ENCODE data around the gene ANO7. TPM values are rescaled to one million over a fixed set of nuclear protein-coding genes. Genes with fewer than 3 reads are reported as not detected.

The ANO7 gene
- total RNA-seq, 1 experiment from 2014 or later, result 0.84 TPM

DNA sequence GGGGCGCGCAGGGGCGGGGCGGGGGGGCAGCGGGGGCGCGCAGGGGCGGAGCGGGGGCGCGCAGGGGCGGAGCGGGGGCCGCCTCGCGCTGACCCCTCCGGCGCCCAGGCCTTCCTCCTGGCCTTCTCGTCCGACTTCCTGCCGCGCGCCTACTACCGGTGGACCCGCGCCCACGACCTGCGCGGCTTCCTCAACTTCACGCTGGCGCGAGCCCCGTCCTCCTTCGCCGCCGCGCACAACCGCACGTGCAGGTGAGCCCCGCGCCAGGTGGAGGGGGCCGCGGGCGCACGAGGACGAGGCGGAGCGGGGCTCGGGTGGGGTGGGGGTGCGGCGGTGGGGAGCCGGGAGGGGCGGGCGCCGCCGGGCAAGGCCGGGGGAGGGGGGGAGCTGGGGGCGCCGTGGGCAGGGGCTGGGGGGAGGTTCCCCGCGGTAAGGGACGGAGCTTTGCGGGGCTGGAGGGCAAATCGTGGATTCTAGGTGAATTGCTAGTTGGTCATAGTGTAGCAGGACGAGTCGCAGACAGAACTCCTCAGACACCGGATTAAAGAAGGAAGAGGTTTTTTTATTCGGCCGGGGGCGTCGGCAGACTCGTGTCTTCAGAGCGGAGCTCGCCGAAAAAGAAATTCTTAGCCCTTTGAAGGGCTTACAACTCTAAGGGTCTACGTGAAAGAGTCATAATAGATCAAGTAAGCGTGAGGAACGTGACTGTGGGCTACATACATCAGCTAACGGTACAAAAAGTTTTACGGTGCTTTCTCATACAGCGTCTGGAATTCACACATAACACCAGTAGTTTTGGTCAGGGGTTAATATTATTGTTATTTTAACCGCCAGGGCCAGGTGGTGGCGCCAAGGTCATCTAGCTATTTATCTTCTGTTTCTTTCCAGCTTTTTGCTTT is 29.9 kb downstream of the ANO7 start:
- ChIA-PET CTCF (interaction anchor here (0.8 kb wide), 1 partner anchor 304 kb away, joined by 3 read pairs; no protein-coding TSS in a partner anchor), RAD21 (ENCODE audit: low non-redundant PET in 1 of 2, low total read pairs in 2 of 2, uncharacterized antibody in 2 of 2, unreplicated experiment in 2 of 2) (interaction anchor here in 1 of 2 experiments (0.6 kb wide), 1 partner anchor 83 kb away, joined by 3 read pairs; no protein-coding TSS in a partner anchor), POLR2A (interaction anchor here (0.6 kb wide), 1 partner anchor 180 kb away, joined by 3 read pairs; no protein-coding TSS in a partner anchor)
- DNase-seq (ENCODE audit: low read depth, low spot score) (no peak), ATAC-seq (peak; percentile 48)
- H3K9ac ChIP-seq (ENCODE audit: low read length), result no peak overlapping the region
- H3K79me2 ChIP-seq (ENCODE audit: insufficient read depth, low read length), result no peaks in the 10 kb centered on the region
- H3K27me3 ChIP-seq (ENCODE audit: insufficient read depth, low read length), result no peaks in the 10 kb centered on the region
- H3K36me3 ChIP-seq (ENCODE audit: control insufficient read depth in 1 of 2, insufficient read depth in 2 of 2, low read length in 2 of 2), result no peaks in the 10 kb centered on the region
- H3K4me1 ChIP-seq (ENCODE audit: control insufficient read depth in 1 of 2, insufficient read depth in 2 of 2, low read length in 2 of 2), result peaks cover 7 to 9% of the 10 kb centered on the region in 2 experiments; a peak in 3 of 4 replicates
- TF ChIP-seq YY1 (IDR thresholded peaks at IDR 0.05; ENCODE audit: extremely low read depth, insufficient replicate concordance, low read depth, low read length) (no peak), RAD21 (IDR thresholded peaks at IDR 0.05; ENCODE audit: low read depth) (peak; percentile 46; the same call in 1 of the 2 replicates), EZH2 (IDR thresholded peaks at IDR 0.05) (no peak)
- TF ChIP-seq, protein P1, sequence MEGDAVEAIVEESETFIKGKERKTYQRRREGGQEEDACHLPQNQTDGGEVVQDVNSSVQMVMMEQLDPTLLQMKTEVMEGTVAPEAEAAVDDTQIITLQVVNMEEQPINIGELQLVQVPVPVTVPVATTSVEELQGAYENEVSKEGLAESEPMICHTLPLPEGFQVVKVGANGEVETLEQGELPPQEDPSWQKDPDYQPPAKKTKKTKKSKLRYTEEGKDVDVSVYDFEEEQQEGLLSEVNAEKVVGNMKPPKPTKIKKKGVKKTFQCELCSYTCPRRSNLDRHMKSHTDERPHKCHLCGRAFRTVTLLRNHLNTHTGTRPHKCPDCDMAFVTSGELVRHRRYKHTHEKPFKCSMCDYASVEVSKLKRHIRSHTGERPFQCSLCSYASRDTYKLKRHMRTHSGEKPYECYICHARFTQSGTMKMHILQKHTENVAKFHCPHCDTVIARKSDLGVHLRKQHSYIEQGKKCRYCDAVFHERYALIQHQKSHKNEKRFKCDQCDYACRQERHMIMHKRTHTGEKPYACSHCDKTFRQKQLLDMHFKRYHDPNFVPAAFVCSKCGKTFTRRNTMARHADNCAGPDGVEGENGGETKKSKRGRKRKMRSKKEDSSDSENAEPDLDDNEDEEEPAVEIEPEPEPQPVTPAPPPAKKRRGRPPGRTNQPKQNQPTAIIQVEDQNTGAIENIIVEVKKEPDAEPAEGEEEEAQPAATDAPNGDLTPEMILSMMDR (IDR thresholded peaks at IDR 0.05 in 2 of 3, conservative IDR thresholded peaks at IDR 0.05 in 1 of 3; ENCODE audit: borderline replicate concordance in 1 of 3, insufficient read depth in 1 of 3, low read depth in 2 of 3, low read length in 2 of 3), result 0 out of 6 replicates have a peak, but pooled peaks of 2 of the 3 experiments have one; percentile 10 to 31
- TF ChIP-seq, protein P2, sequence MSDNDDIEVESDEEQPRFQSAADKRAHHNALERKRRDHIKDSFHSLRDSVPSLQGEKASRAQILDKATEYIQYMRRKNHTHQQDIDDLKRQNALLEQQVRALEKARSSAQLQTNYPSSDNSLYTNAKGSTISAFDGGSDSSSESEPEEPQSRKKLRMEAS (IDR thresholded peaks at IDR 0.05), result peak; percentile 67
- H3K27ac ChIP-seq (ENCODE audit: low read depth, low read length), result no peak overlapping the region
- peak overlapping the region; percentile 32 to 39 for H3K4me3 ChIP-seq (replicated peaks in 1 of 2; ENCODE audit: low read depth in 1 of 2, low read length in 2 of 2)
- intact Hi-C loops (cut with micrococcal nuclease), result no loop called here
- no peaks in the 10 kb centered on the region for H3K9me3 ChIP-seq (ENCODE audit: control insufficient read depth in 1 of 2, insufficient read depth in 1 of 2, low read depth in 1 of 2, low read length in 2 of 2)
- peak overlapping the region; percentile 60 for H2AFZ ChIP-seq (ENCODE audit: low read depth, low read length, poor library complexity, severe bottlenecking)
- H3K9me2 ChIP-seq (ENCODE audit: insufficient read depth), result no peaks in the 10 kb centered on the region
- peak overlapping the region; percentile 64 for H3K4me2 ChIP-seq (ENCODE audit: low read length)
- no TSS peak for BruUV-seq (replicated peaks)
- H4K20me1 ChIP-seq (ENCODE audit: insufficient read depth), result no peaks in the 10 kb centered on the region
